HepG2 (cell line): ENCODE results near the gene CES1. TPM values are rescaled to one million over a fixed set of nuclear protein-coding genes. Genes with fewer than 3 reads are reported as not detected.

Experiments used
- EP300 ChIP-seq, 3 experiments: sonication (generic) in 1 of 3; formaldehyde crosslinking in 1 of 3; IDR thresholded peaks; 2 replicates each; pipeline versions ENCODE4 v1.5.1 to v1.6.1; 2011 to 2020; ENCODE audit warnings: low read depth in 2 of 3, low read length in 2 of 3, borderline replicate concordance in 1 of 3, improper control_type of control experiment in 1 of 3, mild to moderate bottlenecking in 1 of 3, missing genetic modification reagents in 1 of 3, moderate library complexity in 1 of 3
- ETV5 ChIP-seq: IDR thresholded peaks from 2 replicates; pipeline ENCODE4 v1.6.1; 2018; ENCODE audit warnings: missing biosample characterization, missing genetic modification reagents, inconsistent platforms, borderline replicate concordance
- LCORL ChIP-seq, 2 experiments: fragments of 450-650 bp in 1 of 2; sonication (generic) in 1 of 2; formaldehyde crosslinking in 1 of 2; IDR thresholded peaks; 2 replicates each; pipeline versions ENCODE4 v1.5.0 to v1.6.1; 2017 to 2020; ENCODE audit warnings: antibody characterized with exemption in 1 of 2, missing genetic modification reagents in 1 of 2
- PHF21A ChIP-seq: sonication (generic); formaldehyde crosslinking; IDR thresholded peaks from 2 replicates; pipeline ENCODE4 v1.5.0; 2020; ENCODE audit warnings: mild to moderate bottlenecking, missing genetic modification reagents
- RBM39 ChIP-seq: fragments of 200-400 bp; formaldehyde crosslinking; IDR thresholded peaks from one replicate; pipeline ENCODE4 v1.6.1; 2018; ENCODE audit warnings: antibody characterized with exemption, mild to moderate bottlenecking, low read depth, low read length; ENCODE audit not compliant: poor library complexity, severe bottlenecking
- SOX6 ChIP-seq, 2 experiments: fragments of 450-650 bp in 1 of 2; sonication (generic) in 1 of 2; formaldehyde crosslinking in 1 of 2; IDR thresholded peaks; 2 replicates each; pipeline versions ENCODE4 v1.4.0 to v1.6.1; 2017 to 2020; ENCODE audit warnings: antibody characterized with exemption in 1 of 2, mild to moderate bottlenecking in 1 of 2, missing genetic modification reagents in 1 of 2
- SP4 ChIP-seq: sonication (generic); formaldehyde crosslinking; IDR thresholded peaks from 2 replicates; pipeline ENCODE4 v1.8.1; 2023; ENCODE audit warnings: mild to moderate bottlenecking, missing genetic modification reagents
- SRSF1 ChIP-seq: fragments of 200-400 bp; formaldehyde crosslinking; optimal IDR thresholded peaks from 2 replicates; pipeline ENCODE3; 2017; ENCODE audit warnings: mild to moderate bottlenecking, low read depth, low read length, moderate library complexity
- TBX2 ChIP-seq: sonication (generic); formaldehyde crosslinking; IDR thresholded peaks from 2 replicates; pipeline ENCODE4 v1.5.0; 2020; ENCODE audit warnings: missing genetic modification reagents, mild to moderate bottlenecking, borderline replicate concordance
- TFAP4 ChIP-seq: sonication (generic); IDR thresholded peaks from 2 replicates; pipeline ENCODE4 v1.6.1; 2016; ENCODE audit warnings: low read depth, borderline replicate concordance
- ZC3H4 ChIP-seq: sonication (generic); formaldehyde crosslinking; IDR thresholded peaks from 2 replicates; pipeline ENCODE4 v1.4.0; 2020; ENCODE audit warnings: missing genetic modification reagents, borderline replicate concordance
- ZNF609 ChIP-seq: sonication (generic); formaldehyde crosslinking; IDR thresholded peaks from 2 replicates; pipeline ENCODE4 v1.4.0; 2020; ENCODE audit warnings: mild to moderate bottlenecking, missing genetic modification reagents, borderline replicate concordance
- ZNF891 ChIP-seq: sonication (generic); formaldehyde crosslinking; IDR thresholded peaks from 2 replicates; pipeline ENCODE4 v1.5.0; 2020; ENCODE audit warnings: mild to moderate bottlenecking, missing genetic modification reagents
- polyA plus RNA-seq, 8 experiments: library from polyadenylated mRNA; depleted of rRNA in 3 of 8; stranded (reverse) in 7 of 8; unstranded in 1 of 8; fragments of >200 nt; fragmentation: Illumina TruSeq in 4 of 8; extraction: Trizol in 4 of 8; gene quantifications; 2 replicates each; pipeline versions ENCODE4 v1.2.1 to v1.2.3, GENCODE V29; 2011 to 2016; ENCODE audit warnings: low read depth in 4 of 8, missing spikeins in 1 of 8, mixed read lengths in 1 of 8; ENCODE audit not compliant: insufficient read depth in 1 of 8
- total RNA-seq, 5 experiments: library from RNA; depleted of rRNA; stranded (reverse); fragments of >200 nt; fragmentation: Illumina TruSeq; extraction: Trizol; gene quantifications; 2 replicates each; pipeline ENCODE4 v1.2.3, GENCODE V29; 2016; ENCODE audit warnings: low read depth in 1 of 5
- TF ChIP-seq, protein P1 (sequence below): sonication (generic); formaldehyde crosslinking; IDR thresholded peaks from 2 replicates; pipeline ENCODE4 v1.5.0; 2020; ENCODE audit warnings: mild to moderate bottlenecking, missing genetic modification reagents, borderline replicate concordance
- TF ChIP-seq, protein P2 (sequence below): sonication (generic); formaldehyde crosslinking; IDR thresholded peaks from 2 replicates; pipeline ENCODE4 v1.4.0; 2020; ENCODE audit warnings: missing genetic modification reagents

CES1 gene
- total and polyA plus RNA-seq, 2 of the 13 experiments (the other 11 are each of a cell fraction or from before 2014, with no cell fraction given), result 136 to 198 TPM

DNA sequence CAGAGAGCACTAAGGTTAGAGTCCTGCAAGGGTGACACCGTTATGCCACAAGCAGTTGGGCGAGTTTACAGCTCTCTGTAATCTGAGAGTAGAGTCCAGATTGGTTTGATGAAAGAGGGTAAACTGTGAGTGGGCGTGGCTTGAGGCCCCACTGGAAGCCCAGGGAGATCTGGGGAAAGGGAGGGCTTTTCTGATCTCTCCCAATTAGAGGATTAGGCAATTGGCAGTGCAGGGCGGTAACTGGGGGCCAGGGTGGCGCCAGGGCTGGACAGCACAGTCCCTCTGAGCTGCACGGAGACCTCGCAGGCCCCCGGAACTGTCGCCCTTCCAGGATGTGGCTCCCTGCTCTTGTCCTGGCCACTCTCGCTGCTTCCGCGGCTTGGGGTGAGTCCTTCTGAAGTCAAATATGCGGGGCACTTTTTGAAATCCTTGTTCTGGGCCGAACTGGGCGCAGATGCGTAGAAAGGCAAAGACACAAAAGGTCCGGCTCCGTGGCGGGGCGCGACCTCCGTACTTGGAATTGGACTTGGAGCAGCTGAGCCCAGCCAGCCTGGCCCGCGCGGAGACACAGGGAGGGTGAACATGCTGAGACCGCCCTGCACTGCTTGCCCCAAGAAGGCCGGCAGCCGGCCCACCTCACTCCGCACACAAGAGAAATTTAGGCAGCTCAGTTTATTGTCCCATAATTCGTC, 72.4 kb downstream of the CES1 start (continued):
- TF ChIP-seq, protein P1, sequence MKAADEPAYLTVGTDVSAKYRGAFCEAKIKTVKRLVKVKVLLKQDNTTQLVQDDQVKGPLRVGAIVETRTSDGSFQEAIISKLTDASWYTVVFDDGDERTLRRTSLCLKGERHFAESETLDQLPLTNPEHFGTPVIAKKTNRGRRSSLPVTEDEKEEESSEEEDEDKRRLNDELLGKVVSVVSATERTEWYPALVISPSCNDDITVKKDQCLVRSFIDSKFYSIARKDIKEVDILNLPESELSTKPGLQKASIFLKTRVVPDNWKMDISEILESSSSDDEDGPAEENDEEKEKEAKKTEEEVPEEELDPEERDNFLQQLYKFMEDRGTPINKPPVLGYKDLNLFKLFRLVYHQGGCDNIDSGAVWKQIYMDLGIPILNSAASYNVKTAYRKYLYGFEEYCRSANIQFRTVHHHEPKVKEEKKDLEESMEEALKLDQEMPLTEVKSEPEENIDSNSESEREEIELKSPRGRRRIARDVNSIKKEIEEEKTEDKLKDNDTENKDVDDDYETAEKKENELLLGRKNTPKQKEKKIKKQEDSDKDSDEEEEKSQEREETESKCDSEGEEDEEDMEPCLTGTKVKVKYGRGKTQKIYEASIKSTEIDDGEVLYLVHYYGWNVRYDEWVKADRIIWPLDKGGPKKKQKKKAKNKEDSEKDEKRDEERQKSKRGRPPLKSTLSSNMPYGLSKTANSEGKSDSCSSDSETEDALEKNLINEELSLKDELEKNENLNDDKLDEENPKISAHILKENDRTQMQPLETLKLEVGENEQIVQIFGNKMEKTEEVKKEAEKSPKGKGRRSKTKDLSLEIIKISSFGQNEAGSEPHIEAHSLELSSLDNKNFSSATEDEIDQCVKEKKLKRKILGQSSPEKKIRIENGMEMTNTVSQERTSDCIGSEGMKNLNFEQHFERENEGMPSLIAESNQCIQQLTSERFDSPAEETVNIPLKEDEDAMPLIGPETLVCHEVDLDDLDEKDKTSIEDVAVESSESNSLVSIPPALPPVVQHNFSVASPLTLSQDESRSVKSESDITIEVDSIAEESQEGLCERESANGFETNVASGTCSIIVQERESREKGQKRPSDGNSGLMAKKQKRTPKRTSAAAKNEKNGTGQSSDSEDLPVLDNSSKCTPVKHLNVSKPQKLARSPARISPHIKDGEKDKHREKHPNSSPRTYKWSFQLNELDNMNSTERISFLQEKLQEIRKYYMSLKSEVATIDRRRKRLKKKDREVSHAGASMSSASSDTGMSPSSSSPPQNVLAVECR (CRISPR knock-in tag), result peak; percentile 21; the same call in 1 of the 2 replicates
- TF ChIP-seq SOX6 (IDR thresholded peaks at IDR 0.05) (no peak), SOX6 (CRISPR knock-in tag; IDR thresholded peaks at IDR 0.05) (peak; percentile 35; the same call in 1 of the 2 replicates), TBX2 (CRISPR knock-in tag) (peak; percentile 68; the same call in 1 of the 2 replicates), PHF21A (peak; percentile 64; the same call in 1 of the 2 replicates), TFAP4 (no peak), SP4 (peak; percentile 69), SRSF1 (peak; percentile 39), ZNF609 (CRISPR knock-in tag) (no peak), ETV5 (CRISPR knock-in tag) (peak; percentile 48), EP300 (IDR thresholded peaks at IDR 0.05; ENCODE audit: low read depth in 2 of 2, low read length in 2 of 2) (peak in 1 of 2 experiments; percentile 29; a peak in 1 of 4 replicates), EP300 (CRISPR knock-in tag; IDR thresholded peaks at IDR 0.05; ENCODE audit: borderline replicate concordance) (no peak), ZNF891 (CRISPR knock-in tag) (peak; percentile 28; the same call in 1 of the 2 replicates), LCORL (IDR thresholded peaks at IDR 0.05) (no peak), LCORL (CRISPR knock-in tag; IDR thresholded peaks at IDR 0.05) (peak; percentile 71; the same call in 1 of the 2 replicates), ZC3H4 (CRISPR knock-in tag) (no peak), RBM39 (peak; percentile 52)
- TF ChIP-seq, protein P2, sequence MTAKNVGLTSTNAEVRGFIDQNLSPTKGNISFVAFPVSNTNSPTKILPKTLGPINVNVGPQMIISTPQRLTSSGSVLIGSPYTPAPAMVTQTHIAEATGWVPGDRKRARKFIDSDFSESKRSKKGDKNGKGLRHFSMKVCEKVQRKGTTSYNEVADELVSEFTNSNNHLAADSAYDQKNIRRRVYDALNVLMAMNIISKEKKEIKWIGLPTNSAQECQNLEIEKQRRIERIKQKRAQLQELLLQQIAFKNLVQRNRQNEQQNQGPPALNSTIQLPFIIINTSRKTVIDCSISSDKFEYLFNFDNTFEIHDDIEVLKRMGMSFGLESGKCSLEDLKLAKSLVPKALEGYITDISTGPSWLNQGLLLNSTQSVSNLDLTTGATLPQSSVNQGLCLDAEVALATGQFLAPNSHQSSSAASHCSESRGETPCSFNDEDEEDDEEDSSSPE (CRISPR knock-in tag), result no peak
